Measurements from ENCODE around the gene C6orf58.

The C6orf58 gene

GRCh38 chr6:127576874-127577273 is at the start of gene C6orf58:
Gene C6orf58, plus strand, starts transcription at chr6:127577174. Its CDS starts 12 bp downstream, at chr6:127577186.
- ChIA-PET CTCF (no interaction called here), POLR2A (no interaction called here)
- no peak for DNase-seq (ENCODE audit: low read depth, low spot score)
- no peak for TF ChIP-seq CTCF (IDR thresholded peaks at IDR 0.05; ENCODE audit: insufficient read depth, low read length, missing control alignments)
- no peak within 1 kb of the TSS for H3K4me3 ChIP-seq (ENCODE audit: low read depth, low read length)

DNA sequence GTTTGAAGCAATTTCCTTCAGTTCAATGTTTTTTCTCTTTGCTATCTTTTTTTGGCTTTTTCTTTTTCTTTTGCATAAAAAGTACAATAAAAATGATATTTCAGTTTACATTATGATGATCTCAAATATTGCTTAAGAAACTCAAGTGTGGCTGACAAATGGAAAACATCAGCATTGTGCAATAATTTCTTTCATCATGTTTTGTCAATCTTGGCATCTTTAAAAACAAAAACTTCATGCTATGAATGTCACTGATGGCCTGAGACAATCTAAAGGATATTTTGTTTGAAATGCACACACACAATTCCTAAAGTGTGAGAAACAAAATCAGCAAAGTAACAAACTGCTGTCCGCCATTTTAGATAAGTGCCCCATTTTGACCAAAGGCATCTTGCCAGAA is 44.0 kb upstream of the C6orf58 start:
- ChIA-PET CTCF (interaction anchor here (1.6 kb wide), 1 partner anchor 16 kb away, joined by 5 read pairs; no protein-coding TSS in a partner anchor), POLR2A (no interaction called here)
- no peak for TF ChIP-seq CTCF (IDR thresholded peaks at IDR 0.05; ENCODE audit: insufficient read depth, low read length, missing control alignments)
- no peak overlapping the region for H3K4me3 ChIP-seq (ENCODE audit: low read depth, low read length)
- no peak for DNase-seq (ENCODE audit: low read depth, low spot score)

- CTCF ChIA-PET: interaction anchor here (0.7 to 1.0 kb wide), 2 partner anchors 17 to 230 kb away, joined by 3 to 4 read pairs; no protein-coding TSS in a partner anchor
- POLR2A ChIA-PET: no interaction called here
- H3K4me3 ChIP-seq (ENCODE audit: low read depth, low read length): no peak overlapping the region
- TF ChIP-seq CTCF (IDR thresholded peaks at IDR 0.05; ENCODE audit: insufficient read depth, low read length, missing control alignments): no peak
- DNase-seq (ENCODE audit: low read depth, low spot score): no peak
These were observed 43.2 kb upstream of the C6orf58 start for GRCh38 chr6:127533736-127534135.

GRCh38 chr6:127538750-127539264 is 38.2 kb upstream of the C6orf58 start:
- H3K4me3 ChIP-seq (ENCODE audit: low read depth, low read length): no peak overlapping the region
- ChIA-PET POLR2A (interaction anchor here (1.0 kb wide), 1 partner anchor 24 kb away, joined by 3 read pairs; no protein-coding TSS in a partner anchor), CTCF (interaction anchor here (0.7 to 8.4 kb wide), 34 partner anchors 9 to 337 kb away, joined by 3 to 136 read pairs (median 4); partner anchors contain the start of genes KIAA0408, MTCL3 and RNF146)
- no peak for TF ChIP-seq CTCF (IDR thresholded peaks at IDR 0.05; ENCODE audit: insufficient read depth, low read length, missing control alignments)
- no peak for DNase-seq (ENCODE audit: low read depth, low spot score)

DNA sequence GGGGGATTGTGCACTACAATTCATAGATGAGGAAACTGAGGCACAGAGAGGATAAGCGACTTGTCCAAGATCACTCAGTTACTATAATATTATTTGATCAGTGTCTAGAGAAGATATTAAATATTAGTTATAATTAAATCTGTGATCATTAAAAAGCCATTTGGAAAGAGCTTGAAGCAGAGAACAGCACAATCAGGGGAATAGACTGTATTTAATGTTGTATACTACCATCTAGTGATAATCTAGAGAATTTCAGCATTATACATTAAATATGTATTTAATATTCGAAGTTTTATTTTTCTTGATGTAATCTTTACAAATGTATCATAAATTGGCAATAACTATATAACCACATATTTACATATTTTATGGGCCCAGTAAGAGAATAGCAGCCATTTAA is 37.7 kb upstream of the C6orf58 start:
- ChIA-PET POLR2A (interaction anchor here (1.0 kb wide), 1 partner anchor 25 kb away, joined by 3 read pairs; no protein-coding TSS in a partner anchor), CTCF (interaction anchor here (0.7 to 8.4 kb wide), 36 partner anchors 9 to 337 kb away, joined by 3 to 136 read pairs (median 4); partner anchors contain the start of genes KIAA0408, MTCL3 and RNF146)
- no peak for DNase-seq (ENCODE audit: low read depth, low spot score)
- TF ChIP-seq CTCF (IDR thresholded peaks at IDR 0.05; ENCODE audit: insufficient read depth, low read length, missing control alignments): no peak
- no peak overlapping the region for H3K4me3 ChIP-seq (ENCODE audit: low read depth, low read length)

DNA sequence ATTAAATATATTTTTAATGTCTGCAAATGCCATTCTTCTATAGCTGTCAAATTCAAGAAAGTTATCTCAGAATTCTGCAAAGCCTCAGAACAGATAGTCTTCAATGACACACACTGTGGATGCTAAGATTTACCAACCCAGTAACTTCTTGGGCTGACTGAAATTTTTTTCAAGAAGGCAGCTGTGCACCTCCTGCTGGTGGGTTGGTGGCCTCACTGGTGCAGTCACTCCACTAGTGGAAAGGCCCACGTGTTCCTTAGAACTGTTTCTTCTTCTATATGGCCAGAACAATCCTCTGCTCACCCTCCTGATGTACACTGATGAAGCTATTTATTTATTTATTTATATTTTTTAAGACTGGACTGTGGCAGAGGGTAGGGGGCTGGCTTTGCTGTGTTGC is 29.8 kb upstream of the C6orf58 start:
- DNase-seq (ENCODE audit: low read depth, low spot score): no peak
- TF ChIP-seq CTCF (IDR thresholded peaks at IDR 0.05; ENCODE audit: insufficient read depth, low read length, missing control alignments): no peak
- H3K4me3 ChIP-seq (ENCODE audit: low read depth, low read length): no peak overlapping the region
- CTCF ChIA-PET: interaction anchor here (0.8 to 4.8 kb wide), 14 partner anchors 8 to 285 kb away, joined by 3 to 38 read pairs (median 4); no protein-coding TSS in a partner anchor
- POLR2A ChIA-PET: no interaction called here

Data from AG04449 (cell line).